Transverse colon (tissue), 4 donors: ENCODE results near the gene WDR17. TPM values are rescaled to one million over a fixed set of nuclear protein-coding genes. Genes with fewer than 3 reads are reported as not detected.
A peak's percentile ranks its signal among the peaks of the same experiment; 100 is the strongest.

Source experiments
- DNase-seq: peaks from one replicate; pipeline ENCODE4 v3.0.0-alpha.2; 2019
- H3K27ac ChIP-seq, 4 donors: fragments of 200-600 bp; sonication (generic); 2 replicates each; pipeline ENCODE4 v1.5.1; 2016 to 2018; ENCODE audit warnings: inconsistent platforms in 4 of 4
- H3K27me3 ChIP-seq: fragments of 200-600 bp; sonication (generic); 2 replicates; pipeline ENCODE4 v1.5.1; 2017; ENCODE audit warnings: inconsistent platforms
- H3K36me3 ChIP-seq, 4 donors: fragments of 200-600 bp; sonication (generic); 2 replicates each; pipeline ENCODE4 v1.5.1; 2017 to 2019; ENCODE audit warnings: inconsistent platforms in 4 of 4
- H3K4me1 ChIP-seq, 4 donors: fragments of 200-600 bp; sonication (generic); 2 replicates each; pipeline ENCODE4 v1.5.1; 2017 to 2020; ENCODE audit warnings: inconsistent platforms in 4 of 4
- H3K4me3 ChIP-seq, 4 donors: fragments of 200-600 bp; sonication (generic); 1 replicate in 1 of 4; 2 replicates in 3 of 4; pipeline versions ENCODE4 v1.5.1 to v1.6.1; 2017 to 2019; ENCODE audit warnings: inconsistent platforms in 4 of 4
- H3K9me3 ChIP-seq, 2 donors: fragments of 200-600 bp; sonication (generic); 2 replicates each; pipeline ENCODE4 v1.5.1; 2017 to 2019; ENCODE audit warnings: inconsistent platforms in 2 of 2
- CTCF ChIP-seq, 5 experiments: fragments of 200-600 bp in 3 of 5; fragments of 450-650 bp in 2 of 5; sonication (generic) in 3 of 5; IDR thresholded peaks; 1 replicate in 2 of 5; 2 replicates in 3 of 5; pipeline ENCODE4 v1.5.1; 2016 to 2017; ENCODE audit warnings: antibody characterized with exemption in 5 of 5, inconsistent platforms in 3 of 5, mild to moderate bottlenecking in 2 of 5, moderate library complexity in 1 of 5
- EP300 ChIP-seq: sonication (generic); formaldehyde crosslinking; IDR thresholded peaks from one replicate; pipeline ENCODE4 v1.6.1; 2017; ENCODE audit warnings: antibody characterized with exemption, low read depth
- POLR2A ChIP-seq: fragments of 450-650 bp; IDR thresholded peaks from one replicate; pipeline ENCODE4 v1.6.1; 2016; ENCODE audit warnings: antibody characterized with exemption, mild to moderate bottlenecking, moderate library complexity
- POLR2AphosphoS5 ChIP-seq, 3 donors: sonication (generic); formaldehyde crosslinking; IDR thresholded peaks; one replicate each; pipeline ENCODE4 v1.6.1; 2016; ENCODE audit warnings: antibody characterized with exemption in 3 of 3
- WGBS, 2 donors: methylation state at CpG; one replicate each; pipeline ENCODE4 v1.1.5; 2018; ENCODE audit warnings: low coverage in 1 of 2; 5-methylcytosine and 5-hydroxymethylcytosine counted together
- in situ Hi-C, 4 donors: fragments of 200-750 bp; cut with MboI; loops; one replicate each; pipeline versions ENCODE4 v1.15.0 to v1.15.1; 2017; ENCODE audit warnings: low sequenced_read_pairs in 3 of 4, low pct_ligation_motif_present in 1 of 4, low pct_unique_long_range_greater_than_20kb in 1 of 4
- intact Hi-C: fragments of 100-400 bp; cut with DNase I; formaldehyde crosslinking; loops from one replicate; pipeline ENCODE4 v1.15.1; 2023; ENCODE audit warnings: low total_unique reads
- total RNA-seq, 4 donors: library from RNA; depleted of rRNA; stranded (reverse); fragments of >200 nt; gene quantifications; one replicate each; pipeline ENCODE4 v1.1.0, GENCODE V29; 2016

WDR17 gene
- total RNA-seq, 4 donors from 2014 or later, result 0.96 to 7.6 (median 1.4) TPM; not detected in 1

- no peaks in the 10 kb centered on the region for H3K27me3 ChIP-seq
- no peaks in the 10 kb centered on the region for H3K36me3 ChIP-seq
- no peak for DNase-seq
- in situ Hi-C loops (no loop called here), intact Hi-C loops (no loop called here)
- H3K27ac ChIP-seq, result no peak overlapping the region
- no peaks in the 10 kb centered on the region for H3K9me3 ChIP-seq
- 91 to 94% methylated on average over 2 of the region's 2 CpGs for WGBS, 2 donors
- no peak overlapping the region for H3K4me3 ChIP-seq
- TF ChIP-seq POLR2A (no peak), CTCF (IDR thresholded peaks at IDR 0.05) (no peak), POLR2AphosphoS5 (IDR thresholded peaks at IDR 0.05) (no peak), EP300 (no peak)
- H3K4me1 ChIP-seq, result no peaks in the 10 kb centered on the region
These were observed 33.7 kb downstream of the WDR17 start for GRCh38 chr4:176099314-176099713.

GRCh38 chr4:176102414-176103063 lies 36.9 kb downstream of the WDR17 start:
- intact Hi-C loops (no loop called here), in situ Hi-C loops (no loop called here)
- TF ChIP-seq CTCF (IDR thresholded peaks at IDR 0.05) (no peak), EP300 (no peak), POLR2AphosphoS5 (IDR thresholded peaks at IDR 0.05) (no peak), POLR2A (no peak)

GRCh38 chr4:176107695-176108094 lies 42.1 kb downstream of the WDR17 start:
- H3K4me3 ChIP-seq, result no peak overlapping the region
- no peak for DNase-seq
- H3K27me3 ChIP-seq, result no peaks in the 10 kb centered on the region
- H3K9me3 ChIP-seq, result no peaks in the 10 kb centered on the region
- in situ Hi-C loops (no loop called here), intact Hi-C loops (no loop called here)
- TF ChIP-seq EP300, result no peak
- TF ChIP-seq POLR2A, result no peak
- no peak for TF ChIP-seq POLR2AphosphoS5 (IDR thresholded peaks at IDR 0.05)
- TF ChIP-seq CTCF (IDR thresholded peaks at IDR 0.05), result no peak
- no peaks in the 10 kb centered on the region for H3K4me1 ChIP-seq
- H3K27ac ChIP-seq, result no peak overlapping the region
- no peaks in the 10 kb centered on the region for H3K36me3 ChIP-seq

More at GRCh38 chr4:176102414-176103063, 36.9 kb downstream of the WDR17 start:
- no peak overlapping the region for H3K4me3 ChIP-seq
- H3K27me3 ChIP-seq, result no peaks in the 10 kb centered on the region
- H3K4me1 ChIP-seq, result no peaks in the 10 kb centered on the region
- H3K9me3 ChIP-seq, result no peaks in the 10 kb centered on the region
- DNase-seq, result no peak
- no peak overlapping the region for H3K27ac ChIP-seq
- no peaks in the 10 kb centered on the region for H3K36me3 ChIP-seq

GRCh38 chr4:176123710-176124407 lies 58.2 kb downstream of the WDR17 start:
- no peaks in the 10 kb centered on the region for H3K9me3 ChIP-seq
- H3K27me3 ChIP-seq, result no peaks in the 10 kb centered on the region
- in situ Hi-C loops, result no loop called here
- DNase-seq, result peak; percentile 9
- no peak overlapping the region for H3K27ac ChIP-seq
- H3K4me1 ChIP-seq, result no peaks in the 10 kb centered on the region
- no peak overlapping the region for H3K4me3 ChIP-seq
- intact Hi-C loops, result no loop called here
- WGBS, 2 donors, result 61 to 64% methylated on average over 3 to 4 of the region's 4 CpGs
- no peaks in the 10 kb centered on the region for H3K36me3 ChIP-seq
- peak; percentile 17 to 45 (median 40) for TF ChIP-seq CTCF (IDR thresholded peaks at IDR 0.05)
- no peak for TF ChIP-seq EP300
